ENCODE data around the gene TMPRSS9. TPM values are rescaled to one million over a fixed set of nuclear protein-coding genes. Genes with fewer than 3 reads are reported as not detected.

TMPRSS9 gene
- total and polyA plus RNA-seq, 2 experiments from 2014 or later: not detected

- DNase-seq (ENCODE audit: low read depth in 1 of 2, low spot score in 1 of 2): no peak
- no peaks in the 10 kb centered on the region for H3K27me3 ChIP-seq
- TF ChIP-seq, protein P1, sequence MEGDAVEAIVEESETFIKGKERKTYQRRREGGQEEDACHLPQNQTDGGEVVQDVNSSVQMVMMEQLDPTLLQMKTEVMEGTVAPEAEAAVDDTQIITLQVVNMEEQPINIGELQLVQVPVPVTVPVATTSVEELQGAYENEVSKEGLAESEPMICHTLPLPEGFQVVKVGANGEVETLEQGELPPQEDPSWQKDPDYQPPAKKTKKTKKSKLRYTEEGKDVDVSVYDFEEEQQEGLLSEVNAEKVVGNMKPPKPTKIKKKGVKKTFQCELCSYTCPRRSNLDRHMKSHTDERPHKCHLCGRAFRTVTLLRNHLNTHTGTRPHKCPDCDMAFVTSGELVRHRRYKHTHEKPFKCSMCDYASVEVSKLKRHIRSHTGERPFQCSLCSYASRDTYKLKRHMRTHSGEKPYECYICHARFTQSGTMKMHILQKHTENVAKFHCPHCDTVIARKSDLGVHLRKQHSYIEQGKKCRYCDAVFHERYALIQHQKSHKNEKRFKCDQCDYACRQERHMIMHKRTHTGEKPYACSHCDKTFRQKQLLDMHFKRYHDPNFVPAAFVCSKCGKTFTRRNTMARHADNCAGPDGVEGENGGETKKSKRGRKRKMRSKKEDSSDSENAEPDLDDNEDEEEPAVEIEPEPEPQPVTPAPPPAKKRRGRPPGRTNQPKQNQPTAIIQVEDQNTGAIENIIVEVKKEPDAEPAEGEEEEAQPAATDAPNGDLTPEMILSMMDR (IDR thresholded peaks at IDR 0.05; ENCODE audit: low read depth, low read length): no peak
- no peak overlapping the region for H3K4me3 ChIP-seq
- no peaks in the 10 kb centered on the region for H3K9me3 ChIP-seq (ENCODE audit: low read depth)
- no peak overlapping the region for H3K27ac ChIP-seq
- H3K36me3 ChIP-seq: no peaks in the 10 kb centered on the region
- H3K4me1 ChIP-seq (ENCODE audit: low read depth): peaks cover 4% of the 10 kb centered on the region
These were observed 25.6 kb upstream of the TMPRSS9 start for GRCh38 chr19:2334426-2334825.

DNA sequence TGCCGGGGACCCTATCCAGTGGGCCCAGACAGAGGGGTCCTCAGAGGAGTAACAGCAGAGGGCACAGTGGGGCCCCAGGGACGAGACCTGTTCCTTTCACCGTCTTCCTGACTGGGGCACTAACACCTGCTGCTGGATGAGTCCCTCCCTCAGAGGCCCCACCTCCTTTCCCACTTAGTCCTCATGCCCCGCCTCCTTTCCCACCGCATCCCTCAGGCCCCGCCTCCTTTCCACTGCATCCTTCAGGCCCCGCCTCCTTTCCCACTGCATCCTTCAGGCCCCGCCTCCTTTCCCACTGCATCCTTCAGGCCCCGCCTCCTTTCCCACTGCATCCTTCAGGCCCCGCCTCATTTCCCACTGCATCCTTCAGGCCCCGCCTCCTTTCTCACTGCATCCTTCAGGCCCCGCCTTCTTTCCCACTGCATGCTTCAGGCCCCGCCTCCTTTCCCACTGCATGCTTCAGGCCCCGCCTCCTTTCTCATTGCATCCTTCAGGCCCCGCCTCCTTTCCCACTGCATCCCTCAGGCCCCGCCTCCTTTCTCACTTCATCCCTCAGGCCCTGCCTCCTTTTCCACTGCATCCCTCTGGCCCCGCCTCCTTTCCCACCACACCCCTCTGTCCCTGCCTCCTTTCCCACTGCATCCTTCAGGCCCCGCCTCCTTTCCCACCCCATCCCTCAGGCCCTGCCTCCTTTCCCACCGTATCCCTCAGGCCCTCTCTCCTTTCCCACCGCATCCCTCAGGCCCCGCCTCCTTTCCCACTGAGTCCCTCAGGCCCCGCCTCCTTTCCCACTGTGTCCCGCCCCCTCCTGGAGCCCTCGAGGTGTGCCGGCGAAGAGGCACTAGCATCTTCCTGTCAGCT, 24.8 kb upstream of the TMPRSS9 start:
- H3K36me3 ChIP-seq: peaks cover 3% of the 10 kb centered on the region
- H3K4me1 ChIP-seq (ENCODE audit: low read depth): no peaks in the 10 kb centered on the region
- DNase-seq (ENCODE audit: low read depth in 1 of 2, low spot score in 1 of 2): no peak
- no peaks in the 10 kb centered on the region for H3K9me3 ChIP-seq (ENCODE audit: low read depth)
- TF ChIP-seq, protein P1 (IDR thresholded peaks at IDR 0.05; ENCODE audit: low read depth, low read length): no peak
- no peak overlapping the region for H3K4me3 ChIP-seq
- H3K27ac ChIP-seq: no peak overlapping the region
- no peaks in the 10 kb centered on the region for H3K27me3 ChIP-seq

- DNase-seq (ENCODE audit: low read depth in 1 of 2, low spot score in 1 of 2): no peak
- Histone ChIP-seq H3K9me3 (ENCODE audit: low read depth) (no peaks in the 10 kb centered on the region), H3K27me3 (no peaks in the 10 kb centered on the region), H3K4me3 (no peak overlapping the region), H3K36me3 (peaks cover 3% of the 10 kb centered on the region), H3K27ac (no peak overlapping the region), H3K4me1 (ENCODE audit: low read depth) (no peaks in the 10 kb centered on the region)
- TF ChIP-seq, protein P1 (IDR thresholded peaks at IDR 0.05; ENCODE audit: low read depth, low read length): no peak
These were observed 24.2 kb upstream of the TMPRSS9 start for GRCh38 chr19:2335848-2336247.

DNA sequence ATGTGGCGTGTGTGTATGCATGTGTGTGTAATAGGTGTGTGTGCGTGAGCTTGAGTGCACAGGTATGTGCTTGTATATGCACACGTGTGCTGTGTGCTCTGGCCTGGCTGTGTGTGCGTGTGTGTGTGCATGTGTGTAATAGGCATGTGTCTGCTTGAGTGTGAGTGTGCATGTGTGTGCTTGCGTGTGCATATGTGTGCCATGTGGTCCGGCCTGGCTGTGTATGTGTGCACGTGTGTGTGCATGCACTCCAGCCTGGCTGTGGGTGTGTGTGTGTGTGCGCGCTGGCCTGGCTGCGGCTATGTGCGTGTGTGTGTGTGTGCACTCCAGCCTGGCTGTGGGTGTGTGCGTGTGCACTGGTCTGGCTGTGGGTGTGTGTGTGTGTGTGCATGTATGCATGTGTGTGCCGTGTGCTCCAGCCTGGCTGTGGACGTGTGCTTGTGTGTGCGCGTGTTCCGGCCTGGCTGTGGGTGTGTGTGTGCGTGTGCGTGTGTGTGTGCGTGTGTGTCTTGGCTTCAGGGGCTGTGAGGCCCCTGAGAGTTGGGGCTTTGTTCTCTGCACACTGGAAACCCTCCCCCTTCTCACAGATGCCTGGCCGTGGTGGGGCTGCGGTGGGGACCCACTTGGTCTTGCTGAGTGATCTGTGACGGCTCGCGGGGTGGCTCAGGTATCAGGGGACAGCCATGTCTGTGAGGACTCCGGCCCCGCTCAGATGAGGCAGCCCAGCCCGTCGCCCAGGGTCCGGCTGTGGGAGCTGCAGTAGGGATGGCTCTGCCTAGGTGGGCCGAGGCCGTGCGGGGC, 23.3 kb upstream of the TMPRSS9 start:
- Histone ChIP-seq H3K36me3 (peaks cover 6% of the 10 kb centered on the region), H3K27ac (peak overlapping the region; percentile 66), H3K4me3 (no peak overlapping the region), H3K4me1 (ENCODE audit: low read depth) (no peaks in the 10 kb centered on the region), H3K9me3 (ENCODE audit: low read depth) (no peaks in the 10 kb centered on the region), H3K27me3 (no peaks in the 10 kb centered on the region)
- TF ChIP-seq, protein P1 (IDR thresholded peaks at IDR 0.05; ENCODE audit: low read depth, low read length): no peak
- no peak for DNase-seq (ENCODE audit: low read depth in 1 of 2, low spot score in 1 of 2)

GRCh38 chr19:2337329-2337707, 22.7 kb upstream of the TMPRSS9 start:
- TF ChIP-seq, protein P1 (IDR thresholded peaks at IDR 0.05; ENCODE audit: low read depth, low read length): peak; percentile 22
- no peak overlapping the region for H3K4me3 ChIP-seq
- peak overlapping the region; percentile 66 for H3K27ac ChIP-seq
- DNase-seq (ENCODE audit: low read depth in 1 of 2, low spot score in 1 of 2): peak; percentile 45 to 66
- no peaks in the 10 kb centered on the region for H3K27me3 ChIP-seq
- H3K36me3 ChIP-seq: peaks cover 9% of the 10 kb centered on the region
- H3K4me1 ChIP-seq (ENCODE audit: low read depth): no peaks in the 10 kb centered on the region
- no peaks in the 10 kb centered on the region for H3K9me3 ChIP-seq (ENCODE audit: low read depth)

All from cardiac muscle cell (in vitro differentiated cells and primary cell).